HG03045 (cell line): ENCODE results near the gene NOVA1.

Source experiments
- ATAC-seq: cut with Tn5 transposase; IDR thresholded peaks from one replicate; pipeline ENCODE4 v1.9.1; 2021; ENCODE audit warnings: mild to moderate bottlenecking, moderate library complexity; ENCODE audit not compliant: unreplicated experiment

NOVA1 gene

DNA sequence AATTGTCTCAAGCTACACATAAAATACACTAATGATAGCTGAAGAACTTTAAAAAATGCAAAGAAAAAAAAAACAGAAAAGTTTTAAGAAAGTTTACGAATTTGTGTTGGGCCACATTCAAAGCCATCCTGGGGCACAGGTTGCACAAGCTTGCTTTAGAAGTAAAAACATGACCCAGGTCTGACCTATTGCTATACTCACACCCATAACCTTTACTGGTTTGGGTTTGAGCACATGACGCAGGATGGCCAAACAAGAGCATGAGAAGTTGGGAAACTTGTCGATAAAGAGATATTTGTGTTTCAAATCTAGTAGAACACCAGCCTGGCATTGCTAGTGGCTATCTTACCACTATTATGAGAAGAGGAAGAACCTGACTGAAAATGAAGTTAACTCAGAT lies 143.7 kb downstream of the NOVA1 start:
- no peak for ATAC-seq

GRCh38 chr14:26448181-26448855 lies 149.5 kb downstream of the NOVA1 start:
- no peak for ATAC-seq

DNA sequence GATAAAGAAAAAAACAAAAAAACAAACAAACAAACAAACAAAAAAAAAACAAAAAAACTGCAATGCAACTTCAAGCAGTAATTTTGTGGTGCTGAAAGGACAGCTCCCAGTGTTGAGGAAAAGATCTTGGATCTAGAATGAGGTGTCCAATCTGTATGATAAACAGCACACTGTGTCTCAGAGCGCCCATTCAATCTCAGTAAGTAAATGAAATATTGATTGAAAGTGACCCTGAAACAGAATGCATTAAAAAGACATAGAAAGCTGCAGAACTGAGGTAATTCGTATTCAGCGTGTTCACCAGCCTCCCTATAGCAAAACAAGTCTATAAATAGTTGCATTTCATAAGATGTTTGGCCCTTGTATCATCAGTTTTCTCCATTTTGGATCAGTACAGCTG lies 153.0 kb downstream of the NOVA1 start:
- ATAC-seq = no peak

DNA sequence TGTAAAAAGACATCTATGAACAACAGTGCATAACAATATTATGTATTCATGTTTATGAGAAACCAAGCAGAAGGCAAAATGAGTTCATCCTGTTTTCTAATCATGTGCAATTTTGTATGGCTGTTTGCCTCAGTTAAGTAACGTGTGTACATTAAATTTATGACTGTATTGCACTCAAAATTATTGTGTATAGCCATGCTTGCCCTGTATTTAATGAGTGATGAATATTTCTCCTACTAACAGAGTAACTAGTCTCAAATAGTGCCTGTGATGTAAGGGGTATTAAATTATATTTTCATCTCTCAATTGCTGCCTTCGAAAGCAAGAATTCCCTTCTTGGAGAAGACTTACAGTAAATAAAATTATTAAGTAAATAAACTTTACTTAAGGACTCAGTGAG lies 154.2 kb downstream of the NOVA1 start:
- no peak for ATAC-seq

GRCh38 chr14:26429205-26429604 lies 168.6 kb downstream of the NOVA1 start:
- ATAC-seq = no peak

DNA sequence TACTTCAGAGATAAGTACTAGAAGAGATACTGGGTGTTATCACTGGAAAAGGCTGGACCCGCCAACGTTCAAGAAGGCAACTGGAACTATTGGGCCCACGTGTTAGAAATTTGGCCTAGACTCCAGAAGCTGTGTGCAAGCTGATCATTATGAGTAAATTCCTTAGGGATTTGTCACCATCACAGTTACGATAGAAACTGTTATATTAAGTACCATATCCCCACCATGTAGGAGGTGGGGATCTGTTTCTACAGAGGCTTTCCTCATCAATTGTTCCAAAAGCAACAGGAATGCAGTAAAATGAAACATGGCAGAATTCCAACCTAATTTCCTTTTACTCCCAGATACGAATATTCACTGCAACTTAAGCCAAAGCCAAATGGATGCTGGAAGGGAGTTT lies 170.7 kb downstream of the NOVA1 start:
- no peak for ATAC-seq

DNA sequence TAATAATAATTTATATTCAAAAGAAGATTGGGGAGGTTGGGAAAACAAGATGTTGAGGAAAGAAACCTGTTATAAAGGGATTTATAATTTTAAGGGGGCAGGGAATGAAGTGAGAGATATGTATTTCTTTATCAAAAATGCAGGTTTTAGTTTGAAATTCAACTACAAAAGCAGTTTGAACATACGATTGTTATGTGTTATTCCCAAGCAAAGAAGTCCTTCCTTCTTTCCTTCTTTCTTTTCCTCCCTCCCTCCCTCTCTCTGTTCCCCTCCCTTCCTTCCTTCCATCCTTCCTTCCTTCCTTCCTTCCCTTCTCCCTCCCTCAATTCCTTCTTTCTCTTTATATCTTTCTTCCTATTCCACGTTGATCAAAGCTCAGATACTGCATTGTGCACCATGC lies 173.3 kb downstream of the NOVA1 start:
- no peak for ATAC-seq

DNA sequence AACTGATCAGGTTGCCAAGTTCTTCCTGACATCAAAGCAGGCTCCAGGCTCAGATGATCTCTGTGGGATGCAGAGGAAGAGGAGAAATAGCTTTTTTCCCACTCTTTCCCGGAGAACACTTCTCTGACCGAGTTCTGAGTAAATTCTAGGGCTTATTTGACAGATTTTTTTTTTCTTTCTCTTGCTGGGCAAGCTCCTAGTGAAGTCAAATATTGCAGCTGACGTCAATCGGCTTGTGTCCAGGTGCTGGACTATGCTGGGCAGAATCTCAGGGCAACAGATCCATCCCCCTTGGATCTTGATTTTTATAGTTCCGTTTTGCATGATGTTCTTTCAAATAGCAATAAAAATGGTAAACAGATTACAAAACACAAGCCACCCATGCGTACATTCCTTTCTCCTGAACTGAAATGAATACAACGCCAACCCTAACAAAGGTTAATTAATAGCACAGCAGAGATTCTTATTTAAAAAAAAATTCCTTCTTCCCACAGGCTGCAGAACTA lies 182.2 kb downstream of the NOVA1 start:
- ATAC-seq = no peak

DNA sequence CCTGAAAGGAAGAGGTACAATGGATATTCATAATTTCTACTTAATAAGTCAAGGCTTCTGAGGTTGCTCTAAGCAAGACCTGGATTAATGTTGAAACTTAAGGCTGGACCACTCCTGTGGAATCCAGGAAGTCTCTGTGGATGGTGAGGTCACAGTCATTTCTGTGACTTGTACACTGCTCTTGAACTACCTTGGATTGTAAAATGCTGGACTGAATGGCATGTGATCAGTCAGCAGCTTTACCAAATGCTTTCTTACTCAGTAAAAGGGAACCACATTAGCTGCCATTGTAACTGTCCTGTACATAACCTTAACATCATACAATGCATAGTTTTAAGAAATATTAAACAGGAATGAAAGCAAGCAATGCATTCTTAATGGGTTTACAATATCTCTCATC lies 182.9 kb downstream of the NOVA1 start:
- ATAC-seq = no peak

- no peak for ATAC-seq
Measured at GRCh38 chr14:26414103-26414502, 183.7 kb downstream of the NOVA1 start.

- ATAC-seq = no peak
Measured at GRCh38 chr14:26412421-26412820, 185.4 kb downstream of the NOVA1 start.

GRCh38 chr14:26410189-26410685 lies 187.6 kb downstream of the NOVA1 start:
- ATAC-seq = no peak

DNA sequence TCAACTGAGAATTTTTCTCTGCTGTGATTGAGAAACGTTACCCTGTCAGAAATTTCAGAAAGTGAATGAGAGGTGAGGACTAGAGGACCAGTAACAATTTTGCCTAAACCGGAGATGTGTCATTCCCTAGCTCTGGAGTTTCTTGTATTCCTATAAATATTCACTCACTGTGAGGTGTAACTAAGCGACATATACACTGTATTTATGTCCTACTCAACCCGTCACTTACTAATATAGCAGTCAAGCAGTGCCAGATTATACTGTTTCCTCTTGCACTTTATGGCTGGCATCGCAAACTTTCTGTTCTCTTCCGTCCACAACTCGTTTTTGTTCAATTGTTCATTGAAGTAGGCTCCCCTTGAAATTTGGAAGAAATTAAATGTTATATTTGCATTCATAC lies 192.9 kb downstream of the NOVA1 start:
- no peak for ATAC-seq

GRCh38 chr14:26403760-26404159 lies 194.1 kb downstream of the NOVA1 start:
- no peak for ATAC-seq

GRCh38 chr14:26402126-26402525 lies 195.7 kb downstream of the NOVA1 start:
- ATAC-seq = no peak

DNA sequence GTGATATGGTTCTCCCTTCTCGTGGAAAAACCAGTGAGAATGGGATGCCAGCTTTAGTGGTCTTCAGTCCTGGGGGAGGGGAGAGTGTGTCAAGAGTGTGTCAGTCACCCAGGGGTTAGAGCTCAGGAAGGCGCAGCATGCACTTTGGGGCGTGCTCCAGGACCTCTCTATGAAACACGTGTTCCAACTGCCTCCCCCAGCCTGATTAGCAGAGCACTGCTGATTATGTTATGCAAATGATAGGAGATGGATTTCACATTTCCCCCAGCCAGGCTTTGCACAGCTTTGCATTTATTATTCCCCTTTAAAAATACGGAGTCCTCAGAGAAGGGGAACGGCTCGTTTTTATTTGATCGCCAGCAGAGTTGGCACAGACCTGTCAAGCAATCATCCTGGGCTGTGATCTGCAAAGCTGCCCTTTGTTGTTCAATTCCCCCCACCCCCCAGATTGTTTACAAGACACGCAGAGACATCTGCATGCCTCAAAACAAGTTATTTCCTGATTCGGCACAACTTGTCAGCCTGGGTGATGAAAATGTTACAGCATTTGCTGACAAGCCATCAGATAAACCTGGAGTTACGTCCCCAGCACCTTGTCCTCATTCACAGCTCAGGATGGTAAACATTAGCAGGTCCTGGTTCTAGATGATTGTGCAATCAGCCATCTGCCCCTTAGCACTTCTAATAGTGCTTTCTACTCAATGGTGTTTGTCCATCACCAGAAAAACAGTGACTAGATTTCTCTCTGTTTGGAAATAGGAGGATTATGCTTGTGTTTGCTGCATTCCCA lies 196.5 kb downstream of the NOVA1 start:
- ATAC-seq = no peak

- ATAC-seq = no peak
Measured at GRCh38 chr14:26400373-26400772, 197.5 kb downstream of the NOVA1 start.

DNA sequence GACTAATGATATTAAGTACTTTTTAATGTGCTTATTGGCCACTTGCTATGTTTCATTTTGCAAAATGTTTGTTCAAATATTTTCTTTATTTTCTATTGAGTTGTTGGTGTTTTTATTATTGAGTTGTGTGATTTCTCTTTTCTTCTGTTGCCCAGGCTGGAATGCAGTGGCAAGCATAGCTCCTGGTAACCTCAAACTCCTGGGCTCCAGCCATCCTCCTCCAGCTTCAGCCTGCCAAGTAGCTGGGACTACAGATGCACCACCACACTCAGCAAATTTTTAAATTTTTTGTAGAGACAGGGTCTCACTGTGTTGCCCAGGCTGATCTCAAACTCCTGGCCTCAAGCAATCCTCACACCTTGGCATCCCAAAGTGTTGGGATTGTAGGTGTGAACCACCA lies 199.2 kb downstream of the NOVA1 start:
- no peak for ATAC-seq
